ENCODE measurements around the gene KCTD21.

The KCTD21 gene

DNA sequence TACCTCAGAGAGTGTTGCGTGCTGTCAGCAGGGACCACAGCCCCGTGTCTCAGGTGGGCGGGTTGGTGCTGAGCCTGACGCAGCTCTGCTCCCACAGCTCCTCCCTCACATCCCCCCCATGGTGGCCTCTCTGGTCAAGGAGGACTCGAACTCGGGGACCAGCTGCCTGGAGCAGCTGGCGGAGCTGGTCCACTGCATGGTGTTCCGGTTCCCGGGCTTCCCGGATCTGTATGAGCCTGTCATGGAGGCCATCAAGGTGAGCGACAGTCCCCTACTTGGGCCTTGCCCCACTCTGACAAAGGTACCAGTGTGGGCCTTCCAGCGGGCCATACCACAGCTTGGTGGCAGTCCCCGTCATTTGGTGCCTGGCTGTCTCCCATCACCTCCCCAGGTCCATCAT lies 12.1 kb upstream of the KCTD21 start:
- no peak for DNase-seq (ENCODE audit: low spot score)

DNA sequence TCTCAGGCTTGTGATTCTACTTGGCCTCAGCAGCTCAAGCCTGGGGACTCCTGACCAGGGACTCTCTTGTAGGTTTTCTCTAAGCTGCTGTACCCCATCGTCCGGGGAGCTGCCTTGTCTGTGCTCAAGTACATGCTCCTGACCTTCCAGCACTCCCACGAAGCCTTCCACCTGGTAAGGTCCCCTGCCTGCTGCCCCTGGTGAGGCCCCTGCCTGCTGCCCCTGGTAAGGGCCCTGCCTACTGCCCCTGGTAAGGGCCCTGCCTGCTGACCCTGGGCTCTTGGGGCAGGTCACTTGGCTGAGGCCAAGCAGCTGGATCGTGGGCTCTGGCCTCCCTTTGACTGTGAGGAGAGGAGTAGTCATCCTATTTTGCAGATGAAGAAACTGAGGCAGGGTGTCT lies 11.6 kb upstream of the KCTD21 start:
- DNase-seq (ENCODE audit: low spot score): no peak

- no peak for DNase-seq (ENCODE audit: low spot score)
Measured at GRCh38 chr11:78199653-78200015, 11.2 kb upstream of the KCTD21 start.

DNA sequence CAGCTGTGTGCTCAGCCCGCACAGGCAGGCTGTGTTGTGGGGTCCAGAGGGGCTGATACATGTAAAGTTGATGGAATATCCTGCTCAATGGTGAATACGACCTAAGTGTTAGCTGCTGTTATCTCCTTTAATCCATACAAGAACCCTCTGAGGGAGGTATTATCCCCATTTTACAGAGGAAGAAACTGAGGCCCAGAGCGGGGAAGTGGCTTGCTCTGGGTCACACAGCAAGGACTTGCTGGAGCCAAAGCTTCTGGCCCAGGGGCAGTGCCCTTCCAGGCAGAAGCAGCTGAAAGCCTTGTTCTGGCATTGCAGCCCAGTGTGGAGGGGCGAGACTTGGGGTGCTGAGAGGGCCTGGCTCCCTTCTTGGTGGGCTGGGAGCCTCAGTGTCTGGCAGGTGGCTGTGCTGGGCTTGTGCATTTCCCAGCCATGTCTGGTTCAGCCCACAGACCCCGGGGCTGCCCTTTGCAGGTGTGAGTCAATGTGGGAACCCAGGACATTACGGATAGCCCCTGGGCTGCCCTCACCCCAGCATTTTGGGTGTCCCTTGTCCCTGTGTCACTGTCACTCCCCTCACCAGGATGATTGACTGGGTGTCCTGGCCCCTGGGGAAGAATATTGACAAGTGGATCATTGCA lies 10.7 kb upstream of the KCTD21 start:
- no peak for DNase-seq (ENCODE audit: low spot score)

- DNase-seq (ENCODE audit: low spot score): no peak
Measured at GRCh38 chr11:78197816-78198215, 9.4 kb upstream of the KCTD21 start.

GRCh38 chr11:78196661-78197091 lies 8.2 kb upstream of the KCTD21 start:
- no peak for DNase-seq (ENCODE audit: low spot score)

- DNase-seq (ENCODE audit: low spot score): no peak
Measured at GRCh38 chr11:78195917-78196560, 7.6 kb upstream of the KCTD21 start.

- no peak for DNase-seq (ENCODE audit: low spot score)
Measured at GRCh38 chr11:78194490-78194889, 6.1 kb upstream of the KCTD21 start.

DNA sequence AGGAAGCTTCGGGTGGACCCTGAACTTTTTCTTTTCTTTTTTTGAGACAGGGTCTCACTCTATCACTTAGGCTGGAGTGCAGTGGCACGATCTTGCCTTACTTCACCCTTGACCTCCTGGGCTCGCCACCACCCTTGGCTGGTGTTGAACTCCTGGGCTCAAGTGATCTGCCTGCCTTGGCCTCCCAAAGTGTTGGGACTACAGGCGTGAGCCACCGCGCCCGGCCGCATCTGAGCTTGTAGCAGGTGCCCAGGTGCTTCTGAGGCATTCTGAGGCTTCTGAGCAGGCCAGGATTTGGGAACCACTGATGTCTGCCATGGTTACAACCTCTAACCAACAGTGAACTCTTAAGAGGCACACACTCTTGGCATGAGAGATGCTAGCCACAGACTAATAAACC lies 5.4 kb upstream of the KCTD21 start:
- no peak for DNase-seq (ENCODE audit: low spot score)

- no peak for DNase-seq (ENCODE audit: low spot score)
Measured at GRCh38 chr11:78192911-78193351, 4.5 kb upstream of the KCTD21 start.

DNA sequence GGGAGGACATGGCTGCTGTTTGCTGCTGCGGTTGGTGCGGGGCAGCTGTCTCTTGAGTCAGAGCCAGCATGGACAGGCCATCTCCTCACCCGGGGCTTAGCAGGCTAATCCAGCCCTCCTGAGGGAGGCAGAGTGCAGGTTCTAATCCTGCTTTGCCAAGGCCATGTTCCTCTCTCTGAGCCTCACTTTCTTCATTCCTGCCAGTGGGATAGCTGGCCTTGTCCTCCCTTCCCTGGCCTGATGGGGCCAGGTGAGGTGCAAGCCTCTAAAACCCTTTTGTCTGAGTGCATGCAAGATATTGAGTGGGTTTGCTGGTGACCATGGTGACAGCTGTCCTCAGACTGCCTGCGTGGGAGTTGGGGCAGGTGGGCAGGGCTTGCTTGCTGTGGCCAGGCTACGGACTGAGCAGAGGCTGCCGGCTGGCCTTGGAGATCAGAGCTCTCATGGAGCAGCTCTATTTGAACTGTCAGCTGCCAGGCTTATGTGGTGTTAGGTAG lies 3.8 kb upstream of the KCTD21 start:
- no peak for DNase-seq (ENCODE audit: low spot score)

DNA sequence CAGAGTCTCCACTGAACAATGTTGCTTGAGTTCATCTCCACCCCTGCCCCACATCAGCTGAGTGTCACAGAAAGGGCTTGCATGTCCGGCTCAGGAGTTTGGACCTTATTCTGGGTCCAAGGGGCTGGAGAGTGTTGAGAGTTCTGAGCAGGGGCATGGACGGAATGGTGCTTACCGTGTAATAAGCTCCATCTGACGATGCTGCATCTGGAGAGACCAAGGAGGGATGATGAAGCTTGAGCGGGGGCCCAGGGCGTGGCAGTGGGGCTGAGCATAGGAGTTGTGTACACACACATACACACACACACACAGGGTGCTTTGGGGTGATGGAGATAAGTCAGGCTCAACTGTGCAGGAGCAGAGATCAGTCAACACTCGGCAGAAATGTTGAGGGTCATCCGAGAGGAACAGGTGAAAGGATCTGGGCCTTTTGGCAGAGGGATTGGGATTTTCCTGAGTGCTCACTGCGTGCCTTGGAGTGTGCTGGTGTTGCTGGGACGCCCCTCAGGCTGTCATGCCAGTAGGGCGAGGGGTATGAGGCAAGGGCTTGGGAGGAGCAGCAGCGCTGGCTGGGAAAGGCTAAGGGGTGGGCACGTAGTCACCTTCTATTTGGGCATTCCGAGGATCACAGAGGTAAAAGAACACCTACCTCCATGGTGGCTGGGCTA lies 2.6 kb upstream of the KCTD21 start:
- no peak for DNase-seq (ENCODE audit: low spot score)

DNA sequence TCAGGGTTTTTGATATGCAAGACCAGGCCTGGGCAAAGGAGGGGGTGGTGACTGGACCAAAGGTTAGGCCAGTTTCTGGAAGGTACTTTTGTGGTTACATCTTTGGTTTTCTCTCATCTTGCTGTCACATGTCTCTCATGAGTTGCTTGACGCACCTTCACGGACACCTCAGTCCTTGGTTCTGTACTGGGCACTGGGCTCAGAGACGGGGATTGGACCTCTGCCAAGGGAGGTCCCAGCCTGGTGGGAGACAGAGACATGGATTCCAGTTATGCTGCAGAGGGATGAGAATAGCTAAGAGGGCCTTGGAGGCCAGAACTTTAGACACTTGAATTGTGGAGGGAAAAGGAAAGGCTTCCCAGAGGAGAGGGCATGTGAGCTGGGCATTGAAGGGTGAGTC lies 1.9 kb upstream of the KCTD21 start:
- DNase-seq (ENCODE audit: low spot score): no peak

DNA sequence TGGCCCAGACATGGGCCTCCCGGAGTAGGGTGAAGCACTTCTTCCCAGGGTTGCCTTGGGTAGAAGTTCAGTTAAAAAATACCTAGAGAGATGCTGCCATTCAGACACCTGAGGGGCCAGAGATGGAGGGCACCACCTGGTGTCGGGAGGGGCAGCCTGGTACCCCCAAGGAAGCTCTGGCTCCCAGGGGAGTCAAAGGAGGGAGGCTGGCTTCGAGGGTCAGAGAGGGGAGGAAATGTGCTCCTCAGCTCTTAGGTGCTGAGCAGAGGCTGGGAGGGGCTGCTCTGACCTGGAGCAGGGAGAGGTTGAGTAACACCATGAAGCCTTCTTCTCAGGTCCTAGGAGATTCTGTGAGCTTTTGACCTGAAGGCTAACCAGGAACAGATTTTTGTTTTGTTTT lies 1.4 kb upstream of the KCTD21 start:
- no peak for DNase-seq (ENCODE audit: low spot score)

DNA sequence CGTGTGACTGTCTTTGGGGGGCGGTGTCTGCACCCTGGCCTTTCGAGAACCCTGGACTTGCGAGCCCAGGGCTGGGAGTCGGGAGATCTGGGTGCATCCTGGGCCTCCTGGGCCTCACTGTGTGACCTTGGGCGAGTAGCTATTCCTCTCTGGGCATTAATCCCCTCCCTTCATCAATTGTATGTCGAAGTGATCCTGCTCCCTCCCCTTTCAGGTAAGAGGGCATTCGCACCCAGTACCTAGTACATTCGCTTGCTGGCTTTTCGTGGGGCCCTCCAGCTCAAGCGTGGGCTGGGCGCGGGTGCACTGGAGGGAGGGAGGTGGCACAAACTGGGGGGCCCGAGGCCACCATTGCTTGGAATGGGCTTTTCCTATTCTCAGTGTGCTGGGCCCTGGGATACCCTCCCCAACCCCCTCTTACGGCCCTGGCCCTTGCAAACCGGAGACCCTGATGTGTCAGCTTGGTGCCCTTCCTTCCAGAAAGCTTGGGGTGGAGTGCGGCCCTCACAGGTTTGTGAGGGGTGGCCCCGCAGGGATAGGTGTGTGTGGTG lies 823 bp upstream of the KCTD21 start:
- DNase-seq (ENCODE audit: low spot score): no peak

DNA sequence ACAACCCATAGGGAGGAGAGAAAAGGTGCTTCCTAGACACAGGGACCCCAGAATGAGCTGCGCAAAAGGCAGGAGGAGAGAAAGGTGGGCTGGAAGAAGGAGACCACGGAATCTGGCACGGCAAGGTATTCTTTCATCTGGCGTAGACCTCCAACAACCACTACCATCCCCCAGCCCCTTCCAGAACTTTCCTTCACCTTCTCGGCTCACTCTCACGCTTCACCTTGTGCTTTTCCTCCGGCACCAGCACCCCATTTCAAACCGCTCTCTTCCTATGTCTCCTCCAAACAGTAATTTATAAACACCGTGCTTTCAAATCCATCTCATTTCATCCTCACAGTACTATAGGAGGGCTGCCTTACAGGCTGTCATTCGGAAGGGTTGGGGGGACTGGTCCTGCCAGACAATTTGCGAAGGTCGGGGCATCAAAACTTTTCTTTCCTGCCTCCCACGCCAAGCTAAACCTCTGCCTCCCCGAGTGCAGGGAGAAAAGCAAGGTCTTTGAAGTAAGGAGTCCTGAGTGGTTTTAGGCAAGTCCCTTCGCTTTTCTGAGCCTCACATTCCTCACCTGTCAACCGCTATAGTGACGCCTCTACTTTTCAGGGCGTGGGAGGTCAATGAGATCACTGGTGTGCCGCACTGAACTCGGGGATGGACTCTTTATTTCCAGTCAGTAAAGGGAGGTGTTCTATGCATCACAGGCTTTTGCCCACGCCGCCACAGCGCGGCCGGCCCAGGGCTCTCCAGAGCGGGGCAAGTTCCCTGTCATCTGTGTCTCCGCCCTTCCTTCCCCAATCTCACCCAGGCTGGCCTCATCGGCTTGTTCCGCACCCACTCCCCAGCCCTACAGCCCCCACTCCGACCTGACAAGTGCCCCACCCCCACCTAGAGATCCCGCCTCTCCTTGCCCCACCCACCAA lies 800 bp downstream of the KCTD21 start:
- peak; percentile 82 for DNase-seq (ENCODE audit: low spot score)

DNA sequence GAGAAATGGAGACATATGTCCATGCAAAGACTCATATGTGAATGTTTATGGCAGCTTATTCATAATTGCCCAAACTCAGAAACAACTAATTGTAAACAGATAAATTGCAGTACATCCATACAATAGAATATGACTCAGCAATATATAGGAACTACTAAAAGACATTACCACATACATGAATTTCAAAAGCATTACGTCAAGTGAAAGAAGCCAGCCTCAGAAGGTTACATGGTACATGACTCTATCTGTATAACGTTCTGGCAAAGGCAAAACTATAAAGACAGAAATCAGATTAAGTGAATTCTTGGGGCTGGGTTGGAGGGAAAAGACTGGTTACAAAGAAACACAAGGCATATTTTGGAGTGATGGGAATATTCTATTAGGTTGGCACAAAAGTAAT lies 7.2 kb downstream of the KCTD21 start:
- DNase-seq (ENCODE audit: low spot score): no peak

GRCh38 chr11:78180751-78181150 lies 7.7 kb downstream of the KCTD21 start:
- no peak for DNase-seq (ENCODE audit: low spot score)

GRCh38 chr11:78179459-78180071 lies 8.9 kb downstream of the KCTD21 start:
- DNase-seq (ENCODE audit: low spot score): no peak

DNA sequence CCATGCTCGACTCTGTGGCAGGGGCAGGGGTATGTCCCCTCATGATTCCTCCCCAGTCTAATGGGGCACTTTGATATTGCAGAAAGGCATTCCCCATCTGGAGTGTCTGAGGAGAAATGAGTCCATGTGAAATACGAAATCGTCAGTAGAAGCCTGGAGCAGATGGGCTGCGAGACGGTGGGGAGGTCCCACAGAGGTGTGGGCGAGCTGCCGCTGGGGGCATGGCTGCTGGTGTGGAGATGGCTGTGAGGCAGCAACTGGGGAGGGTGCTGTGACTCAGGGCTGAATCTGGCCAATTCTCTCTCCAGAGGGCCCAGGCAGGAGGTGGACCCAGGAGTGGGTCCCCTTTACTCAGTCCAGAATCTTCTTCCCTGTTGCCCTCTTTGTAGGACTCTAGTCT lies 11.2 kb downstream of the KCTD21 start:
- DNase-seq (ENCODE audit: low spot score): no peak

GRCh38 chr11:78176605-78177141 lies 11.8 kb downstream of the KCTD21 start:
- DNase-seq (ENCODE audit: low spot score): no peak

Data from germinal center (tissue), 1 donor.